Measurements from ENCODE around the gene LARP6. TPM values are rescaled to one million over a fixed set of nuclear protein-coding genes. Genes with fewer than 3 reads are reported as not detected.

Gene LARP6
- total RNA-seq, 1 donor from 2014 or later = 101 TPM

- TF ChIP-seq CTCF (IDR thresholded peaks at IDR 0.05; ENCODE audit: insufficient read depth, low read length, poor library complexity, severe bottlenecking) = no peak
- no peaks in the 10 kb centered on the region for H3K36me3 ChIP-seq (ENCODE audit: control insufficient read depth, insufficient read depth, low read length)
- no peak overlapping the region for H3K4me3 ChIP-seq (ENCODE audit: low read depth, low read length)
- H3K27me3 ChIP-seq (ENCODE audit: control insufficient read depth, insufficient read depth, low read length) = no peaks in the 10 kb centered on the region
- DNase-seq (ENCODE audit: low read depth) = peak; percentile 85
Measured at GRCh38 chr15:70856884-70857561, 3.1 kb upstream of the LARP6 start.

- DNase-seq (ENCODE audit: low read depth) = no peak
- Histone ChIP-seq H3K27me3 (ENCODE audit: control insufficient read depth, insufficient read depth, low read length) (no peaks in the 10 kb centered on the region), H3K36me3 (ENCODE audit: control insufficient read depth, insufficient read depth, low read length) (no peaks in the 10 kb centered on the region), H3K4me3 (ENCODE audit: low read depth, low read length) (no peak overlapping the region)
- no peak for TF ChIP-seq CTCF (IDR thresholded peaks at IDR 0.05; ENCODE audit: insufficient read depth, low read length, poor library complexity, severe bottlenecking)
Measured at GRCh38 chr15:70856177-70856883, 2.4 kb upstream of the LARP6 start.

GRCh38 chr15:70855764-70856163 is 1.8 kb upstream of the LARP6 start:
- H3K4me3 ChIP-seq (ENCODE audit: low read depth, low read length) = no peak overlapping the region

GRCh38 chr15:70854666-70854976 is 664 bp upstream of the LARP6 start:
- Histone ChIP-seq H3K27me3 (ENCODE audit: control insufficient read depth, insufficient read depth, low read length) (no peaks in the 10 kb centered on the region), H3K36me3 (ENCODE audit: control insufficient read depth, insufficient read depth, low read length) (no peaks in the 10 kb centered on the region), H3K4me3 (ENCODE audit: low read depth, low read length) (peak overlapping the region; percentile 72)
- no peak for DNase-seq (ENCODE audit: low read depth)
- TF ChIP-seq CTCF (IDR thresholded peaks at IDR 0.05; ENCODE audit: insufficient read depth, low read length, poor library complexity, severe bottlenecking) = peak; percentile 6

More at GRCh38 chr15:70855764-70856163, 1.8 kb upstream of the LARP6 start:
- H3K27me3 ChIP-seq (ENCODE audit: control insufficient read depth, insufficient read depth, low read length) = no peaks in the 10 kb centered on the region
- H3K36me3 ChIP-seq (ENCODE audit: control insufficient read depth, insufficient read depth, low read length) = no peaks in the 10 kb centered on the region
- DNase-seq (ENCODE audit: low read depth) = no peak
- TF ChIP-seq CTCF (IDR thresholded peaks at IDR 0.05; ENCODE audit: insufficient read depth, low read length, poor library complexity, severe bottlenecking) = no peak

GRCh38 chr15:70853318-70853972 is 512 bp downstream of the LARP6 start:
- no peak for TF ChIP-seq CTCF (IDR thresholded peaks at IDR 0.05; ENCODE audit: insufficient read depth, low read length, poor library complexity, severe bottlenecking)
- DNase-seq (ENCODE audit: low read depth) = no peak
- Histone ChIP-seq H3K4me3 (ENCODE audit: low read depth, low read length) (peak overlapping the region; percentile 72), H3K36me3 (ENCODE audit: control insufficient read depth, insufficient read depth, low read length) (no peaks in the 10 kb centered on the region), H3K27me3 (ENCODE audit: control insufficient read depth, insufficient read depth, low read length) (no peaks in the 10 kb centered on the region)

Data from kidney epithelial cell (primary cell).